ENCODE measurements around the gene TGFBR3L.

- TF ChIP-seq IRF2 (CRISPR knock-in tag; IDR thresholded peaks at IDR 0.05; ENCODE audit: borderline replicate concordance, low read depth) (no peak), CTCF (IDR thresholded peaks at IDR 0.05) (no peak), ATF3 (CRISPR knock-in tag; conservative IDR thresholded peaks at IDR 0.05) (no peak), KAT7 (CRISPR knock-in tag; IDR thresholded peaks at IDR 0.05; ENCODE audit: borderline replicate concordance) (no peak), IRF1 (CRISPR knock-in tag; IDR thresholded peaks at IDR 0.05) (no peak), E2F1 (CRISPR knock-in tag; IDR thresholded peaks at IDR 0.05) (no peak), USF2 (CRISPR knock-in tag; IDR thresholded peaks at IDR 0.05) (no peak), CREB1 (CRISPR knock-in tag; IDR thresholded peaks at IDR 0.05) (no peak)
Measured at GRCh38 chr19:7926727-7927604, 12.3 kb downstream of the TGFBR3L start.
